Left renal cortex interstitium (tissue), 4 donors: Measurements from ENCODE around the gene CAD. TPM values are rescaled to one million over a fixed set of nuclear protein-coding genes. Genes with fewer than 3 reads are reported as not detected.

Source experiments
- DNase-seq, 4 donors: peaks; one replicate each; pipeline ENCODE4 v3.0.0-alpha.2; 2013; ENCODE audit warnings: low read depth in 4 of 4, low spot score in 2 of 4, missing footprints in 1 of 4
- polyA plus RNA-seq, 4 donors: library from polyadenylated mRNA; unstranded; fragments of 120-200 nt; gene quantifications; one replicate each; pipeline ENCODE4 v1.2.1, GENCODE V29; 2013; ENCODE audit not compliant: insufficient read length in 4 of 4

CAD gene
- polyA plus RNA-seq, 4 donors, result 34.7 to 63.8 (median 46.3) TPM

DNA sequence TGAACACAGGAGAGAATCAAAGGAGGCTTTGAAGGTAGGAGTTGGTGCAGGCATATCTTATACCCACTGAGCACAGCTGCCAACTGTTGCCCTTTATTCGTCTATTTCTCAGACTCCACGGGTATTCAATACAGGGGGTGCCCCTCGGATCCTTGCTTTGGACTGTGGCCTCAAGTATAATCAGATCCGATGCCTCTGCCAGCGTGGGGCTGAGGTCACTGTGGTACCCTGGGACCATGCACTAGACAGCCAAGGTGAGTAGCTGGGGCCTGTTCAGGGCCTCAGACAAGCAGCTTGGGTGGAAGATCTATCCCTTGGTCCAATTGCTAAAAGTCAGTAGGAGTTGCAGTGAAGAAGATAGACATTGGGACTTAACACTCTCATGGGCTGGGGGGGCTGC, 5.2 kb downstream of the CAD start:
- DNase-seq, result no peak

DNA sequence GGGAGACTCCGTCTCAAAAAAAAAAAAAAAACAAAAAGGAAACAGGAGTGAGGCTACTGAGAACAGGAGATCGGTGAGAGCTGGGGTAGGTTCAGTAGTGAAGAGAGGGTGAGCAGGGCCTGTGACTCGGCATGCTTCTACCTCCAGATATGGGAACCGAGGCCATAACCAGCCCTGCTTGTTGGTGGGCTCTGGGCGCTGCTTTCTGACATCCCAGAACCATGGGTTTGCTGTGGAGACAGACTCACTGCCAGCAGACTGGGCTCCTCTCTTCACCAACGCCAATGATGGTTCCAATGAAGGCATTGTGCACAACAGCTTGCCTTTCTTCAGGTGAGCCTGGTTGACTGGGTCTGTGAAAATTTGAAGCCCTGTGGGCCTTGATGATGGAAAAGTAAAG, 6.2 kb downstream of the CAD start:
- DNase-seq, result no peak

DNA sequence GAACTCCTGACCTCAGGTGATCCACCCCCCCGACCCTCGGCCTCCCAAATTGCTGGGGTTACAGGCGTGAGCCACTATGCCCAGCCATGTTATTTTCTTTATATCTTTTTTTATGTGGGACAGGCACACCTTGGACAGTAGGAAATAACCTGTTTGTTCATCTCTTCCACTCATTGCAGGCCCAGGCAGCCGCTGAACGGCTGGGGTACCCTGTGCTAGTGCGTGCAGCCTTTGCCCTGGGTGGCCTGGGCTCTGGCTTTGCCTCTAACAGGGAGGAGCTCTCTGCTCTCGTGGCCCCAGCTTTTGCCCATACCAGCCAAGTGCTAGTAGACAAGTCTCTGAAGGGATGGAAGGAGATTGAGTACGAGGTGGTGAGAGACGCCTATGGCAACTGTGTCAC, 8.4 kb downstream of the CAD start:
- DNase-seq, result no peak

DNA sequence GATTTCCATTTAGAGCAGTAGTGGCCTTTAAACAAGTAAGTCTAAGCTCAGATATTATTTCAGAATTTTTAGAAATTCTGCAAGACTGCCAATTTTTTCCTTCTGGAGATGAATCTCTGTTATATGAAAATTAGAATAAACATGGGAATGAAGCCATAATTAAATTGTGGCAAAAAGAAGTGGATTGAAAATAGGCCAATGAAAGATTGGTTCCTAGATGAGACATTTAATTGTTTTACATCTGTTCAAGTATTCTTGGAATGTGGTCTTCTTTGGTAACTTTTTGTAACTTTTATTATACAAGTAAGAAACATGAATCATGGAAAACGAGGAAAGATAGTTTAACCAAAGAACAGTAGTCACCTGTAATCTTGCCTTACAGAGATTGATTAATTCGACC, 10.3 kb downstream of the CAD start:
- DNase-seq, result no peak

DNA sequence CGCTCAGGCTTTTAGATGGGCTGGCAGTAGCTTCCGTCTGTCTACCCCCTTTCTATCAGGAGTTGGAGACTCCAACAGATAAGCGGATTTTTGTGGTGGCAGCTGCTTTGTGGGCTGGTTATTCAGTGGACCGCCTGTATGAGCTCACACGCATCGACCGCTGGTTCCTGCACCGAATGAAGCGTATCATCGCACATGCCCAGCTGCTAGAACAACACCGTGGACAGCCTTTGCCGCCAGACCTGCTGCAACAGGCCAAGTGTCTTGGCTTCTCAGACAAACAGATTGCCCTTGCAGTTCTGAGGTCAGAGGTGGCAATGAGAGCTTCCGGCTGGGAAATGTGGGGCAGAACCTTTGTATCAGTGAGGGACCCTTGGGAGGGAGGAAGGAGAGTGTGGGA, 14.8 kb downstream of the CAD start:
- DNase-seq, result no peak

DNA sequence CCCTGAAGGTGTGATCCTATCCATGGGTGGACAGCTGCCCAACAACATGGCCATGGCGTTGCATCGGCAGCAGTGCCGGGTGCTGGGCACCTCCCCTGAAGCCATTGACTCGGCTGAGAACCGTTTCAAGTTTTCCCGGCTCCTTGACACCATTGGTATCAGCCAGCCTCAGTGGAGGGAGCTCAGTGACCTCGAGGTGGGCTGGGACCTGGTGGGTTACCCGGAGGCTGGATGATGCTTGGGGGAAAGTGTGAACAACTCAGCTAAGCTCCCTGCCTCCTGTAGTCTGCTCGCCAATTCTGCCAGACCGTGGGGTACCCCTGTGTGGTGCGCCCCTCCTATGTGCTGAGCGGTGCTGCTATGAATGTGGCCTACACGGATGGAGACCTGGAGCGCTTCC, 16.2 kb downstream of the CAD start:
- no peak for DNase-seq

DNA sequence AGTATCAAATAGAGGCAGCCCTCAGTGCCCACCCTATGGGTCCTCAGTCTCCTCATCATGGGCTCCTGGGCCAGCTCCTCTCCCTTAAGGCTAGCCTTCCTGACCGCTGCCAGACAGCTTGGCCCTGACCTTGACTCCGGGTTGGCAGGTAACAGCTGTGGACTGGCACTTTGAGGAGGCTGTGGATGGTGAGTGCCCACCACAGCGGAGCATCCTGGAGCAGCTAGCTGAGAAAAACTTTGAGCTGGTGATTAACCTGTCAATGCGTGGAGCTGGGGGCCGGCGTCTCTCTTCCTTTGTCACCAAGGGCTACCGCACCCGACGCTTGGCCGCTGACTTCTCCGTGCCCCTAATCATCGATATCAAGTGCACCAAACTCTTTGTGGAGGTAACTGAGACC, 19.0 kb downstream of the CAD start:
- DNase-seq, result no peak

DNA sequence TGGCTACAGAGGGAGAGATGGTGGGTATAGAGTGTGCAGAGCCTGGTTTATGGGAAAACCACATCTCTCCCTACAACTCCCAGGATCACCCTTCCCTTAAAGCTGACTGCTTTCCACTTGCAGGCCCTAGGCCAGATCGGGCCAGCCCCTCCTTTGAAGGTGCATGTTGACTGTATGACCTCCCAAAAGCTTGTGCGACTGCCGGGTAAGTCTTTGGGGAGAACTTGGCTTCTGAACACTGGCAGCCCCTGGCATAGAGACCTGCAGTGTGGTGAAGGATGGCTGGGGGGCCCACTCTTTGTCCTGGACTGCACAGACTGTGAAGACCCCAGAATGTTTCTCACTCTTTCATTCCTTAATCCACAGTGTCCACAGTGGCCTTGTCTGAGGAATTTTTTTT, 19.5 kb downstream of the CAD start:
- no peak for DNase-seq

DNA sequence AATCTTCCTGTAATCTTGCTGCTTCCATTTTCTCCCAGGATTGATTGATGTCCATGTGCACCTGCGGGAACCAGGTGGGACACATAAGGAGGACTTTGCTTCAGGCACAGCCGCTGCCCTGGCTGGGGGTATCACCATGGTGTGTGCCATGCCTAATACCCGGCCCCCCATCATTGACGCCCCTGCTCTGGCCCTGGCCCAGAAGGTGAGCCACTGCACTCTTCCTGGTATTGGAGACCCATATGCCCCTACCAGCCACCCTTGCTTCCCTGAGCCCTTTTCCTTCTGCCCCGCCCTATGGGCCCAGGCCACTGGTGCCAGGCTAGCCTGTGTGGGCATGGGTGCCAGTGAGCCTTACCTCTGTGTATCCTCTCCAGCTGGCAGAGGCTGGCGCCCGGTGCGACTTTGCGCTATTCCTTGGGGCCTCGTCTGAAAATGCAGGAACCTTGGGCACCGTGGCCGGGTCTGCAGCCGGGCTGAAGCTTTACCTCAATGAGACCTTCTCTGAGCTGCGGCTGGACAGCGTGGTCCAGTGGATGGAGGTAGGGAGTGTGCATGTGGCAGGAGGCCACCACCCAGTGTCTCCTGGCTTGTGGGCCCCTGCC, 20.3 kb downstream of the CAD start:
- DNase-seq, result no peak

DNA sequence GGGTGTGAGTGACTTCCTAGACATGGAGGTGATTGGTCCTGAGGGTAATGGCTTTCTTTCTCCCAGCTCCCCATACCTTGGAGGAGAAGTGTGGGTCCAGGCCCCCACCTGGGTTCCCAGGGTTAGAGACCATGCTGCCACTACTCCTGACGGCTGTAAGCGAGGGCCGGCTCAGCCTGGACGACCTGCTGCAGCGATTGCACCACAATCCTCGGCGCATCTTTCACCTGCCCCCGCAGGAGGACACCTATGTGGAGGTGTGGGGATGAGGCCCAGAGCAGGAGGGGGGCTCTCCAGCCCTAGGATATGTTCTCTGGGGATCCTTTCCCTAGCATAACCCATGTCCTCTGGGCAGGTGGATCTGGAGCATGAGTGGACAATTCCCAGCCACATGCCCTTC, 21.8 kb downstream of the CAD start:
- no peak for DNase-seq

DNA sequence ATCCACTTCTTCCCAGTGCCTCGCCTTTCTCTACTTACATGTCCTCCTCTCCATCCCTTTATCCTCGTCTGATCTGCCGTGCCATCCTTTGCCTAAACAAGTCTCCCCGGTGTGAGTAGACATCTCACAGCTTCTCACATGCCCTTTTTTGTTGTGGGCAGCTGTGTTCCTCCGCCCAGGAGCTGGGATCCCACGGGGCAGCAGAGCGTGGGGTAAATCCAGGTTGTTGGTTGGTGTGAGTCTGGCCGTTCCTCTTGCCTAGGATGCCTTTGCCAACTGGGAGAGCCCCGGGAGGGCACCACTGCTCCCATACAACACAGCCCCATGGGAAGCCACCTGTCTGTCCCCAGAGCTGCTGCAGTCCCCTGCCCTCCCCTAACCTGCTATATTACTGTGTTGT, 23.2 kb downstream of the CAD start:
- DNase-seq, result no peak

DNA sequence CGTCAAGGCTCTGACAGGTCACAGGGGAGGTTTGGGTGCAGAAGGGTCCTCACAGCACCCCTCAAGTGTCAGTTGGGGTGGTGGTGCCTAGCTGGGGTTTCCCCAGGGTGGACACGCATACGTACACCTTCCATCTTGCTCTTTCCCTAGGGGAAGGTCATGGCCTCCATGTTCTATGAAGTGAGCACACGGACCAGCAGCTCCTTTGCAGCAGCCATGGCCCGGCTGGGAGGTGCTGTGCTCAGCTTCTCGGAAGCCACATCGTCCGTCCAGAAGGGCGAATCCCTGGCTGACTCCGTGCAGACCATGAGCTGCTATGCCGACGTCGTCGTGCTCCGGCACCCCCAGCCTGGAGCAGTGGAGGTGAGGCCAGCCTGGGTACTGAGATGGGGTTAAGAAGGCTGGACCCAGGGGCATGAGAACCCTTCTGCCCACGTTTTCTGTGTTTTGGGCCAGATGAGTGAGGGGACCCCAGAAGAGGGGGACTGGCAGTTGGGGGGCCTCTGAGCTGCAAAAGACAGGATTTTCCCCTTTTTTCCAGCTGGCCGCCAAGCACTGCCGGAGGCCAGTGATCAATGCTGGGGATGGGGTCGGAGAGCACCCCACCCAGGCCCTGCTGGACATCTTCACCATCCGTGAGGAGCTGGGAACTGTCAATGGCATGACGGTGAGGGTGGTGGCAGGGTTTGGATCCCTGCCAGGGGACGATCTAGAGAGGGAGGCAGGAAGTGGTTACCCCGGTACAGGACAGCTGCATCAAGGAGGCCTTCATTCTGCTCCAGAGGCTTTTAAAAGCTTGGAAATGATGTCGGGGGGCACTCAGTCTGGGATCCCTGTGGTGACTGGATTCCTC, 24.8 kb downstream of the CAD start:
- no peak for DNase-seq

DNA sequence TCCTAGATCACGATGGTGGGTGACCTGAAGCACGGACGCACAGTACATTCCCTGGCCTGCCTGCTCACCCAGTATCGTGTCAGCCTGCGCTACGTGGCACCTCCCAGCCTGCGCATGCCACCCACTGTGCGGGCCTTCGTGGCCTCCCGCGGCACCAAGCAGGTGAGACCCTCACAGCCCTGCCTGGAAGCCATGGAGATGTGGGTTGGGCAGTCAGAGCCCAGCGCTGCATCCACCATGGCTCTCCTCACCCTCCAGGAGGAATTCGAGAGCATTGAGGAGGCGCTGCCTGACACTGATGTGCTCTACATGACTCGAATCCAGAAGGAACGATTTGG, 25.4 kb downstream of the CAD start:
- no peak for DNase-seq

DNA sequence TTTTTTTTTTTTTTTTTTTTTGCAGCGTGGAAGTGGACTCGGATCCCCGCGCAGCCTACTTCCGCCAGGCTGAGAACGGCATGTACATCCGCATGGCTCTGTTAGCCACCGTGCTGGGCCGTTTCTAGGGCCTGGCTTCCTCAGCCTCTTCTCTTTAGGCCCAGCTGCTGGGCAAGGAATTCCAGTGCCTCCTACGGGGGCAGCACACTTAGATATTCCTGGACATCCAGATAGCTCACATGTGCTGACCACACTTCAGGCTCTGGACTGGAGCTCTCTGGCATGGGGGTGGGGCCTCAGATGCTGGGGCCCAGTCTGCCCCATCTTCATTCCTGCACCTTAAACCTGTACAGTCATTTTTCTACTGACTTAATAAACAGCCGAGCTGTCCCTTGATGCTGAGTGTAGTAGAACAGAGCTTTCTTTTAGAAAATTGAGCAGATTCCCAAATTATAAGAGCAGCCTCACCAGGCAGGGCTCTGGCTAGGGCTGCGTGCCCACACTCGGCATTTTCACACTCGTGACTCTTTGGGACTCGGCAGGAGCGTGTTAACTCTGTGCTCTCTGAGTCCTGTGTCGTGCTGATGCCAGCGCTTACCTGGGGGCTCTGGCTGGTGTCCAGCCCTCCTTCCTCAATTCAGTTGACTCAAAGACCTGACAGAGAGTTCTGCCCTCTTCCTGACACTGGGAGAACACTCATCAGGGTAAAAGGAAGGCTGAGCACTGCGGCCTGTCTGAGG, 26.4 kb downstream of the CAD start:
- no peak for DNase-seq

DNA sequence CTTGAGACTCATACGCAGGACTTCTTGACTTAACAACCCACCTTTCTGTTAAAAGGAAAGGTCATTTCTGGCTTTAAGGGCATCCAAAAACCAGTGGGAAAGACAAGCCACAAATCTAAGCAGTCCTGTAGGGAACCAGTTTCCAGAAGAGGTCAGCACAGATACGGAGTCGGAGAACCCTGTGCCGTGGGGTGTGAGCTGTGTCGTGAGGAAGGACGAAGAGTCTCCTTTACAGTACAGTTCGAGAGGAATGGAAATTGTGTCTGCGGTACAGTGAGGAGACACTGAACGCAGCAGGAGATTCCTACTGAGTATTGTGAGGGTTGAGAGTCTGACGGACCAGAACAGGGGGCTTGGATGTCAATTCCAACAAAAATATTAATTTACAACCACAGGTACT, 27.9 kb downstream of the CAD start:
- no peak for DNase-seq

DNA sequence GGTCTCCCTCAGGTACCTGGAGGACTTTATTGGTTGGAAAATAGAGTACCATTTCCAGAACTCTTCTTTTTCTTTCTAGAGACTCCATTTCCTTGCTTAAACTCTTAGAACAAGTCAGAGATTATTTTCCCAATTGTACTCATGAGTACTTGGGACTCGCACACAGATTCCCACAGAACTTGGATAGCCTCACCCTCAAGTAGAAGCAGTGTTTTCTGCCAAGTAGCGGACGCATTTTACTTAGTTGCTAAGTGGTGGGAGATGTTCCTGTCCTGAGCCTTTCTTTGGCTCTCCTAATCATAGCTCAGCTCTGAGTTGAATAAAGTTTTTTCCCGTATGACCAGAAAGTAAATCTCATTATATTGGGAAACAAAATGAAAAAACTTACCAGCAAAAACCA, 28.5 kb downstream of the CAD start:
- no peak for DNase-seq

DNA sequence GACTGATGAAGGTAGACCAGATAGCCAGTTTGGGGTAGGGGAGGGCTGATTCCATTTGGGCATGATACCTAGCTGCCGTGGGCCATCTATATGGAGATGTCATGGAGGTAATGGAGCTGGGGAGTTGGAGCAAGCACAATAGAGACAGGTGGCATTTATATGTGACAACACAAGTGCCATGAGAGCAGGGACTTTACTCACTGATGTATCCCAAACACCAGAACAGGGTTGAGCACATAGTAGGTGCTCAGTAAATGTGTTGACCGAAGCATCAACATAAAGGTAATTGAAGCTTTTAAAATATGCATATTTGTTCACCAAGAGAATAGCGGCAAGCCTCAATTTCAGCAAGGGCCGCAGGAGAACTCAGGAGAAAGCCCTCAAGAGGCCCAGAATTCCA, 30.7 kb downstream of the CAD start:
- no peak for DNase-seq

DNA sequence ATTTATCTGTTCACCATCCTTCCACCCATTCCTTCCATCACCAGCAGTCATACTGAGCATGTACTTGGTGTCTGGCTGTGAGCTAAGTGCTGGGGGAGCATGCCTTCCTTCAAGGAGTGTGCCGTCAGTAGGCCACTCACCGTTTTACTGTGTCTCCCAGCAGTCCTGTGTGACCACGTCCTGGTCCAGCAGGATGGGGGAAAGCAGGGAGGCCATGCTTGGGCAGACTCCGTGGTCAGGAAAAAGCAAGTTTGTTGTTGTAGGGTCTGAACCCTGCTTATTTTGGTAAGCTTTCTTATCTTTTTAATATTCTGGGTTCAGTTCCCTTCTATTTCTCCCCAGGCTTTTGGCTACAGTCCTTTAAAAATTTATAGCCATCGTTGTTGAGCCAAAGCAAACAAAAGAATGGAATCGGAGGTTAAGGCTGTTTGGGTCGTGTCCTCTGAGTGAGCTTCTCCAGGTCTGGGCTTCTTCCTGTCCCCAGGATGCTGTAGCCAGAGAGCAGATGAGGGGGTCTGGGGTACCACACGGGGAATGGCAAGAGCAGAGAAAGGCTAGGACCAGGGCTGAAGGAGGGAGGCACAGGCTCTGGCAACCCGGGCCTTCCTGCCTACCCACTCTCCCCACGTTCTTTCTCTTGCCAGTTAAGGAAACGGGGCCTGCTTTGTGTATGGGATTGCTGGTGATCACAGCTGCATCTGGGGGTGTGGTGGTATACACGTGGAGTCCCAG, 32.2 kb downstream of the CAD start:
- DNase-seq, result no peak

DNA sequence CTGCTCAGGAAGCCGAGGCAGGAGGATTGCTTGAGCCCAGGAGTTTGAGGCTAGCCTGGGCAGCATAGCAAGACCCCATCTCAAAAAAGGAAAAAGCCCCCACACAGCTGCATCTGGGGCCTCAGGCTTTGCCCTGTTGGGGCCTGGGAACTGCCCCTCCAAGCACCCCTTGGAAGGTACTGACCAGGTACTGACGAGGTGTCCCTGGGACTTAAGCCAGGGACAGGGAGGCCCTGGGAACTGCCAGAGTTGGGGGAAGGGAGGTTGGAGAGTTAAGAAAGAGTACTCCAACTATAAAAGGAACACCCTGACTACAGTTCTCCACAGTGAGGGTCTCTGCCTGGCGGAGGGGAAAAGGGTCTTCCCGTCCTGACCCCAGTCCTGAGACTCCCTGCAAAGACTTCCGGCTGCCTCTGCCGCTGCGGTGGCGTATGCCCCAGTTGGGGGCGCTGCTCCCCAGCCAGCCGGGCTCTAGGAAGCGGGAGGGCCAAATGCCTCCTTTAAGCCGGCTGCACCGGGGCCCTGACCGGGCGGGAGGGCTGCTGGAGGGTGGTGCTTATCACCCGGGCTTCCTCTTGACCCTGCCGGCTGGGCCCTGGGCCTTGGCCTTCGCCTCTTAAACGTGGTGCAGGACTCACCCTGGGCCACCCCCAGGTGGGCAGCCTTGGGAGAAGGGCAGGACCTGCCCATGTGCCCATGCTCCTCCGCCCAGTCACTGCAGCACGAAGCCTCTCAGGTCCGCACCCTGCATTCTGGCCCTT, 32.9 kb downstream of the CAD start:
- no peak for DNase-seq

DNA sequence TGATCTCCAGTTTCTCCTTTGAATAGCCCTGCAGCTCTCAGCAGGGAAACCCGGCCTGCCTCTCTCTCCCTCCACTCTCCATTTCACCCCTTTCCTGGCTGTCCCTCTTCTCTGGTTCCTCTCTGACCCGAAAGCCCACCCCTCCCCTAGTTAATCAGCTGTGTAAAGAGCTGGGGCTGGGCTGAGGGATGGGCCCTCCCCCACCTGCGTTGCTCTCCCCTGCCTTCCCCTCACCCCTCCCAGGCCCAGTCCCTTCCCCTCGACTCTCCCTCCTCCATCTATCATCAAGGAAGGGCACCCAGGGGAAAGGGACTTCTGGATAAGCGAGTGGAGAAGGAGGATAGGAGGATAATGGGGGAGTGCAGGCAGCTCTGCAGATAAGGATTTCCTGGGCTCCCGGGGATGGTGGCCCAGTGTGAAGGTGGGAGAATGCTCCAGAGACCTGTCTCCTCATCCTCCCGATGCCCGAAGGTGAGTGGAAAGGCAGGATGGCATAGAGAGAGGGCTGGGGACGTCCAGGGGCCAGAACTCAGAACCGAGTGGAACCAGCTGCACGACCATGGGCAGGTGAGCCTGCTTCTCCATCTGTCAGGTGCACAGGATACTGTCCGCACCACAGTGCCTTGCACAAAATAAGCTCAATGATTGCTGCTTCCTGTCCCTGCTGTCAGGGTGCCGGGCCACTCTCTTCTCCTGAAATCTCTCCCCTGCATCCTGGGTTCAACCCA, 33.6 kb downstream of the CAD start:
- DNase-seq, result no peak
